HG02943 (cell line): Measurements from ENCODE around the gene KPNA3.
"Not testable (repeated sequence)": the region's sequence is repeated elsewhere in the genome, so short reads cannot be mapped to it uniquely, and the experiment has no call there.

ENCODE experiments used
- ATAC-seq: cut with Tn5 transposase; IDR thresholded peaks from one replicate; pipeline ENCODE4 v1.9.1; 2021; ENCODE audit warnings: mild to moderate bottlenecking, low read depth, moderate library complexity; ENCODE audit not compliant: unreplicated experiment

The KPNA3 gene, protein sequence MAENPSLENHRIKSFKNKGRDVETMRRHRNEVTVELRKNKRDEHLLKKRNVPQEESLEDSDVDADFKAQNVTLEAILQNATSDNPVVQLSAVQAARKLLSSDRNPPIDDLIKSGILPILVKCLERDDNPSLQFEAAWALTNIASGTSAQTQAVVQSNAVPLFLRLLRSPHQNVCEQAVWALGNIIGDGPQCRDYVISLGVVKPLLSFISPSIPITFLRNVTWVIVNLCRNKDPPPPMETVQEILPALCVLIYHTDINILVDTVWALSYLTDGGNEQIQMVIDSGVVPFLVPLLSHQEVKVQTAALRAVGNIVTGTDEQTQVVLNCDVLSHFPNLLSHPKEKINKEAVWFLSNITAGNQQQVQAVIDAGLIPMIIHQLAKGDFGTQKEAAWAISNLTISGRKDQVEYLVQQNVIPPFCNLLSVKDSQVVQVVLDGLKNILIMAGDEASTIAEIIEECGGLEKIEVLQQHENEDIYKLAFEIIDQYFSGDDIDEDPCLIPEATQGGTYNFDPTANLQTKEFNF

DNA sequence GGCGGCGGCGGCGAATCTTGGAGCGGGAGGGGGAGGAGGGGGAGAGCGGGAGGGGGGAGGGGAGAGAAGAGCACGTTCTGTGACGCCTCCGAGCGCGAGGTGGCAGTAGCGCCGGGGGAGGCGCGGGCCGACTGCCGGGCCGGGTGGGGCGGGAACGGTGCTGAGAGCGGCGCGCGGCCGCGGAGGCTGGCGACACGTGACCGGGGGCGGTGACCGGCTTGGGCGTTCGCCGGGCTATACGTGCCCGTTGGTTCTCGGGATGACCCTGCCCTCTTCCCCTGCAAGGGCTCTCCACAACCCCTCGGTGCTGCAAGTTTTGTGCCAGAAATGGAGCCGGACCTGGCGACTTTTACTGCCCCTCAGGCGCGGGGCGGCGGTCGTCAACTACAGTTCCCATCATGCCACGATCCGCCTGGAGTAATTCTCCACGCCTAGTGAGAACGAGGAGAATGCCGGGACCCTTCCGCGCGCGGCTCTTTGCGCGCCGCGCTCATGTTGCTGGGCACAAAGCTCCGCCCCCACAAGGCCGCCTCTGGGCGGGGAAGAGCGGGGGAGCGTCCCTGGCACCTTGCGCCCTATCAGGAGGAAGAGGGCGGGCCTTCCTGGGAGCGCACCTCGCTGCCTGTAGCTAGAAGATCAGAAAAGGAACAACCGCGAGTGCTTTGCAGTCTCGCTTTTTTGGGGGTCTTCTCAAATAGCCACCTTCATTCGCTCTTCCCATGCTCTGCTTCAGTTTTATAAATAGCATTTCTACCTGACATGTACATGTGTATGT lies at the start of gene KPNA3:
TSS of gene KPNA3 (minus strand) at position 133 of the 775 bp plus-strand sequence. CDS start 176 bp downstream, outside the sequence.
- ATAC-seq = peak; percentile 87

DNA sequence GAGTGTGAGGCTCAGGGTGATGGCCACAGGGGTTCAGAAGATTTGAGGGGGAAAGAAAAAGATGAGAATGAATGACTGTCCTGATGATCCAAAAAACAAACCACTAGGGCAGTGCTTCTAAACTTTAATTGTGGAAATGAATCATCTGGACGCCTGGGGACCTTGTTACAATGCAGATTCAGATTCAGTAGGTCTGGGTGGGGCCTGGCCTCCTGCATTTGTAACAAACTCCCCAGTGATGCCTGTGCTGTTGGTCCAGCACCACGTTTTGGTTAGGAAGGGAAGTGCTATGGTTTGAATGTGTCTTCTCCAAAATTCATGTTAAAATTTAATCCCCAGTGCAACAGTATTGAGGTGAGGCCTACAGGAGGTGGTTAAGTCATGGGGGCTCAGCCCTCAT lies 49.5 kb upstream of the KPNA3 start:
- no peak for ATAC-seq

DNA sequence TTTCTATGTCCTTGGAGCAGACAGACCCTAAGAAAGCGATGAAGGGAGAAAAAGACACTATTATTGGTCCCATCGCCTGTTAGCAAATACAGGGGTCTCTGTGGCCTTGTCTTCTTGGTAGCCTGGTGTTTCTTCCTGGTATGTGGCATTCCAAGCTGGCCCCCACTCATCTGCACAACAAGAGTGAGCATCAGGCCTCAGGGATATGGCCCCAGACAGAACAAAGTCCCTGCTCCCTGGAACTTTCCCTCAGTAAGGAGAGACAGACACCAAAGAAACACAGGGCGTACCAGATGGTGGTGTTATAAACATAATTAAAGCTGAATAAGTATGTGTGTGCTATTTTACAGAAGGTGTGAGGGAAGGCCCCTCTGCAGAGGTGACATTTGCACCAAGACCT lies 48.2 kb upstream of the KPNA3 start:
- ATAC-seq = no peak

DNA sequence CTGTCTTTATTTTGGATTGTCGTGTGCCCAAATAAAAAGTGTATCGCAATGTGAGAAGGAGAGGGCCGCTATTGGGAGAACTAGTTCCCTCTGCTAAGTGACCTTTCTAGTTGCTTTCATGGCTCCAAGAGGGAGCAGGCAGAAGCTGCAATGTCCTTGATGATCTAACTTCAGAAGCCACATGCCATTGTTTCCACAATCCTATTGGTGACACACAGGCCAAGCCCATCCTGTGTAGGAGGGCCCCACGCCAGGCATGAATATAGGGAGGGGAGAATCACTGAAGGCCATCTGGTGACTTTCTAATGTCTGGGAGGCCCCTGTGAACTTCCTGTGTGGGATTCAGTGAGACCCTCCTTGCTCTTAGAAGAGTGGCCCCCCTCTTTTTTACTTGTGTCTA lies 47.8 kb upstream of the KPNA3 start:
- ATAC-seq = no peak

DNA sequence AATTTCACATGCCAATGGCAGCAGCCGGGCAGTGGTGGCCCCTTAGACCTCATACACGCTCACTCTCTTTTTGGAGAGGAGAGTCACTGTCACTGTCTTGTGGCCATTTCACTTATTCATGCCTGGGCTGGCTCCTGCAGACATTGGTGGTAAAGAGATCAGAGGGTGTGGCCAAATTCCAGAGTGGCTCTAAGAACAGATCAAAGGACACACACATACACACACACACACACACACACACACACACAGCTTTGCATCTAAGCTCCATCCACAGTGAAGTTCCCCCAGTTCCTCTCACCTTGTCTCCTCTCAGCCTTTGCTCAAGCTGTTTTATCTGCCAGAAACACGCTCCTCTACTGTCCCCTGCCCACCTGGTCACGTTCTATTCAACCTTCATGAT lies 46.5 kb upstream of the KPNA3 start:
- ATAC-seq = no peak

DNA sequence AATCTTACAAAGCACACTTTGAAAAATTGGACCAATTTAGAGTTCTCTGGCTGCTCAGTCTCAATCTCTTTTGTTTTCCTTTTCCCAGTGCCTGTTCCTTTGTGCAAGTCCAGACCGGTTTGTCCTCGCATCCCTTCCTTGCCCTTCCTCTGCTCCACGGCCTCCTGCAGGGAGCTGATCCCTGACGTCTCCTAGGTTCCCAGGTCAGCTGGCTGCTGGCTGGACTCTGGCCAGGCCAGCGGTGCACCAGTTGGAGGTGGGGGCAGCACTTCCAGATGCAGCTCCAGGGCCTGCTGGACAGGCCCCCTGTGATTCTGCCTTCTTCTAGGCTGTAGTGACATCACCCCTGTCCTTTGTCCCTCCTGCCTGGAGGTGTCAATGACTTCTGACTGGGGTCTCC lies 44.0 kb upstream of the KPNA3 start:
- ATAC-seq = no peak

DNA sequence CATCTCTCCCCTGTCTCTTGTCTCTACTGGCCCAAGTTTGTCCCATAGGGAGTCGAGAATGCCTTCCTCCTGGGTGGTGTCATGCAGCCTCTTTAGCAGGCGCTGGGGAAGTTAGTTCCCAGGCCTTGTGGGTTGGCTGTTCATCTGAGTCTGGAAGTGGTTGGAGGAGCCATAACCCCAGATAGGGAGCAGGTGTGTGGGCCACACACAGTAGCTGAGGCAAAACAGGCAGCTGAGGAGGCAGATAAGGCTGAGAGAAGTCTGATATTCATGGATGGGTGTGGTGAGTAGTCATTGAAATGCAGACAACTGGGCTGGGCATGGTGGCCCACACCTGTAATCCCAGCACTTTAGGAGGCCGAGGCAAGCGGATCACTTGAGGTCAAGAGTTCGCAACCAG lies 40.9 kb upstream of the KPNA3 start:
- ATAC-seq = no peak

DNA sequence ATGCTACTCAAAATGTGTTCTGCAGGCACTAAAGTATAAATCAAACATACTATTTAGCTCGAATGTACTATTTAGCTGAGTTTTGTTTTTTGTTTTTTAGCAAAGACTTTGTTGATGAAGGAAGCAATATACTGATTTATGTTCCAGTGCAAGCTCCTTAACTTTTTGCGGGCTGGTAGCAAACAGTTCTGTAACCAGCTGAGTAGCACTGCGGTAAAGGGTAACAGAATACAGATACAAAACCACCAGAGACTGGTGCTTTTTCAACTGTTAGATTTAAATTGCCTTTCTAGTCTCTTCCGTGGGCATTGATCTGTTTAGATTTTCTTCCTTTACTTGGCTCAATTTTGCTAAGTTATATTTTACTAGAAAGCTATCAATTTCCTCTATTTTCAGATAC lies 39.0 kb upstream of the KPNA3 start:
- no peak for ATAC-seq

DNA sequence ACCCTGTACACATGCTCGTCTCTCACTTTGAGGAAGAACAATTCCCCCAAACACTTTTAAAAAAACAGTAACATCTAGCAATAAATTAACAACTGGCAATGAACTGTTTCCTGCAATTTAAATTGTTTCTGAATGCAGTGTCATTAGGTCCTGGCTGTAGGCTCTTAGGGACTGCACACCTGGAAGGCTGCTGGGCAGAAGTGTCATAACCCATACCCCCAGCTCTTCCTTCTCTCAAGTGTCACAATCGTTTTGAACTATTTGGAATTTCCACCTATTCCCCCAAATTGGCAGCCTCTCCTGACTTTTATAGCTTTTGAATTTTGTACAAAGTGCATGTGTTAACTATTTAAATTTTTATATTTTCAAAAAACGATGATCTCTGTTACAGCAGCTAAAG lies 38.2 kb upstream of the KPNA3 start:
- no peak for ATAC-seq

DNA sequence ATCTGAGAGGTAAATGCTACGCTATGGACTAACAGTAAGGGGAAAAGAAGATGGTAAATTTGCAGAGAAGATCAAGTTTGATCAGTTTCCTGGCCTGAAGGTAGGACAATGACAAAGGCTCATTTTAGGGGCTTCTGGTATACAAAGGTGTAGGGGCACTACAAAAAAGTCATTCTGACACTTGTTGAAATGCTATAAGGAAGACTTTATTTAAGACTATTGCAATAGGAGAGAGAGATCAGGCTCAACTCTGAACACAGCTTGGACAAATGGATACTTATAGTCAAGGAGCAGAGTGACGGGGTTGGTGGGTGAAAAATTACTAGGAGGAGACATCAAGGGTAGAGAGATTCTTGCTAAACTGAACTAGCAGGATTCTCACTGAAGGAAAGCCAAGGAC lies 37.2 kb upstream of the KPNA3 start:
- ATAC-seq = no peak

DNA sequence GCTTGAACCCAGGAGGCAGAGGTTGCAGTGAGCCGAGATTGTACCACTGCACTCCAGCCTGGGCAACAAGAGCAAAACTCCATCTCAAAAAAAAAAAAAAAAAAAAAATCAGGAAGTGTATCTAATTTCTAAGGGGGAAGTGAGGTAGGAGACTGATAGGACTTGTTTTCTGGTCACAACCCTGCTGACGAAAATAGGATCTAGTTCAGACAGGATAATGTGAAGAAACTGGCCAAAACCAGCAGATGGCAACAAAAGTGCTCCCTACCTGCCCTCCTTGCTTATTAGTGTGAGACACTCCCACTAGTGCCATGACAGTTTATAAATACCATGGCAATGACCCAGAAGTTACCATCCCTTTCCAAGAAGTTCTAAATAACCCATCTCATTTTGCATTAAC lies 36.0 kb upstream of the KPNA3 start:
- ATAC-seq = no peak

DNA sequence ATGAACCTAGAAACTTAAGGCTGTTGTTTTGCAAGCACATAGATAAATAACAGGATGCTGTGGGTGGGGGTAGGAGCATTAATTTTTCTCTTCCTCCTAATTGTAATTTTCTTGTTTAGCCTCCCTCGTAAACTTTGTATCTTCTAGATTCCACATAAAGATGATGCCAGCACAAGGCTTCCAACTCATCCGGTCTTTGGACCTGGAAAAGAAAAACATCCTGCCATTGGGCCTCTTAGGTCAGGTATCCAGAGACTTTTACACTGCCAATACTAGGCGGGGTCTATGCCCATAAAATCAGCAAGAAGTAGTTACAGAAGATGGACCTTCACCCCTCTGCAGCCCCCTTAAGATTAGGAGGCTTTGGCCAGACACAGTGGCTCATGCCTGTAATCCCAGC lies 35.4 kb upstream of the KPNA3 start:
- no peak for ATAC-seq

DNA sequence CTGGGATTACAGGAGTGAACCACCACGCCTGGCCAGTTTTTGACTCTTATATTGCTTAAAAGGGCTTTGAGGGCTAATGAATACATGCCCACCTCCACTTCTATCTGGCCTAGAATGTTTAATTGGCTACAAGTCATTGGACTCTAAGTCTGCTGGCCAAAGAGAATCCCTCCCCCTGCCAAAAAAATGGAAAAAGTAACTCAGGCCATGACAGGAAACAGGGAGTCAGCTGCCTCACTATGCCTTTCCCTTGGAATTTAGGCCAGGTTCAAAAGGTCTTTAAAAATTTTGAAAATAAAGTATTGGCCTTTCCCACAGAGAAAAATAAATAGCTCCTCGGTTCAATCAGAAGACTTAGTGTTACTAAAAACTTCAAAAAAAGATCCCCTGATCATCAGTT lies 34.9 kb upstream of the KPNA3 start:
- ATAC-seq = no peak

DNA sequence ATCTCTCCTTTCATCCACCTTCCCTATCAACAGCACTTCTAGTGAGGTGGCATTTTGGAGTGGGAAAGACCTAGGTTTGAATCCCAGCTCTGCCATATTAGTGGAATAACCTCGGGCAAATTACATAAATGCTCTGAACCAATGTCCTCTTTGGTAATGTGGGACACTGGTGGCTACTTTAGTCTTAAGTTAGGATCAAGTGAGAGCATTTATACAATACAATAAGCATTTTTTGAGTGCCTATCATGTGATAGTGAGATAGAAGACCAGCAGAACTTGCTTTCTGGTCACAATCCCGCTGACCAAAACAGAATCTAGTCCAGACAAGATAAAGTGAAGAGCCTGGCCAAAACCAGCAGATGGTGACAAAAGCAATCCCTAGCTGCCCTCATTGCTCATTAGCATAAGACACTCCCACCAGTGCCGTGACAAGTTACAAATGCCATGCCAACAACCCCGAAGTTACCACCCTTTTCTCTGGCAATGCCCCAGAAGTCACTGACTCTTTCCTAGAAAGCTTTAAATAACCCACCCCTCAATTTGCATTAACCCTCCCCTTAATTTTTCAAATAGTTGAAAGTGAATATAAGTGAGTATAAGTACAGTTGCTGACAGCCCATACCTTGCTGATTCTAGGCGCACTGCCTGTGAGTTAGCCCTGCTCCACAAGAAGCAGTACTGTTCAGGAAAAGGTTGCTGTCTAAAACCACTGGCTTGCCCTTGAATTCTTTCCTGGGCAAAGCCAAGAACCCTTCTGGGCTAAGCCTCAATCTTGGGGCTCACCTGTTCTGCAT lies 28.9 kb upstream of the KPNA3 start:
- ATAC-seq = no peak

DNA sequence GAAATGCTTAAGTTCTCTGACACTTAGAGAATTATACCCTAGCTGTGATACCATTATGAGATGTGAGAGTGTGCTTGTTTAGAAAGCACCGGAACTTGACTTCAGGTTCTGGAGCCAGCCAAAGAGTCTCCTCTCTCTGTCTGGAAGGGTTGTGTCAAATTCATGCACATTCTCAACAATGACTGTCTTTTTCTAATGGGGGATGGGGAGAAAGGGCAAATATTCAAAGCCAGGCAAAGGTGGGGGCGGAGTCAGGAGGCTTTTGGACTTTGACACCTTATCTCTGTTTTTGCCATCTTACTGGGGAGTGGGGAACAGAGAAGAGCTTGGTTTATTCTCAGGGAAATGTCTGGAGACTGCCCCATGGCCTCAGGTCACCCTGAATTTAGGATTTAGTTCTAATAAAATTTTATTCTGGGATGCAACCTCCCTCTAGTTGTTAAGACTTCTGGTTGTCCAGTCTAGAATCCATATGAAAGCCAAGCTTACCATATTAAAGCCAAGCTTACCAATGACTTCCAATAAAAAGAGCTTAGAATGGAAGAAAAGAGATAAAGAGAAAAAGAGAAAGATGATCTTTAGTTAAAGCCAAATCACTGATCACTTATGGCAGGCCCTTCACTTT lies 28.2 kb upstream of the KPNA3 start:
- no peak for ATAC-seq

DNA sequence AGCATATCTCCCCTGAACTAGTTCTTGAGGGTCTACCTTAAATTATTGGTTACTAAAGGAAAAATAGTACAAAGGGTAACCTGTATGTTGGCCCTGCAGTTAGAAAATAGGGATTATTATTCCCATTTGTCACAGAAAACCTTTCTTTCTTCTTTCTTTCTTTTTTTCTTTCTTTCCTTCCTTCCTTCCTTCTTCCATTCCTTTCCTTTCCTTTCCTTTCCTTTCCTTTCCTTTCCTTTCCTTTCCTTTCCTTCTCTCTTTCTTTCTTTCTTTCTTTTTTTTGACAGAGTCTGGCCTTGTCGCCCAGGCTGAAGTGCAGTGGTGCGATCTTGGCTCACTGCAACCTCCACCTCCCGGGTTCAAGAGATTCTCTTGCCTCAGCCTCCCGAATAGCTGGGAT lies 23.6 kb upstream of the KPNA3 start:
- ATAC-seq = not testable (repeated sequence)

DNA sequence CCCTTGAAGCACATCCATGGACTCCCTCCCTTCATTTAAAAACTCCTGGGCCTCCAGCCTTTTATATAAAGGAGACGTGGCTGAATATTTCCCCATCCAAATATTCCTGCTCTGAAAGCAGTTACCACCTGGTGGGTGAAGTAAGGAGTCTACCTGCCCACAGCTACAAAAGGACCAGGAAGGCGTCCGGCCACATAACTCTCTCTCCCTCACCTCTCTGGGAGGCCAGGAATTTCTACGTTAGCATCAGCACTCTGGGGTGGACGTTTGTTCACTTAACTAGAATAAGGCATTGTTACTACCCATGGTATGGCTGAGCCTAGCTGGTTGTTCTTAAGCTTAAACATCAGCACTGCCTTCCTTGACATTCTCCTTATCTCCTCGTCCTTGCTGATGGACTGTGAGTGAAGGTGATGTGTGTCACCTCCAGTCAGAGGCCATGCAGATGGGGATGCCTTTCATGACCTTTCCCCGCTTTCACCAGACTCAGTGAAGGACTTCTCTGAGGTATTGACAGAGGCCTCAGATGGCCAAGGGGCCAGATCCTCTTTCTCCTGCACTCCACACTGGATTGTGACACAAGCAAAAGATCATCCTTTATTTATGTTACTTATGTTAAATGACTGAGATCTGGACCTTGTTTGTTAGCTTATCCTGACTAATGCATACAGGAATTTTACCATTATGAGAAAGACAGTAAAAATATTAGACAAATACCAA lies 22.2 kb upstream of the KPNA3 start:
- ATAC-seq = no peak

DNA sequence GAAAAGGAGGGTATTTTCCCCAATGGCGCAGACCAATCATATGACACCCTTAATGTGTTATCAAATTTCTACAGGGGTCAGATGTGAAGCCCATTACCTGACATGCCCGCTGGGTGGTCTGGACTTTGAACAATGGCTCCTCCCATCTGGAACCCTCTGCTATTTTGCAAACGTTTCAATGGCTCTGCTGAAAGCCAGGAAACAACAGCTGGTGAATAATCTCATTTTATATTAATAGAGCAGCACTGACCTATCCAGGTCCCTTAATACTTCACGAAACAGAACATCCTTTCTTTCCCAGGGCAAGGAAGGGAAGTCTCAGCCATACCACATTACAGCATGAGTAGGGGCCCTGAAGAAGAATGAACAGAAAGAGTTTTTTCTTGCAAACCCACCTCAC lies 20.3 kb upstream of the KPNA3 start:
- no peak for ATAC-seq

DNA sequence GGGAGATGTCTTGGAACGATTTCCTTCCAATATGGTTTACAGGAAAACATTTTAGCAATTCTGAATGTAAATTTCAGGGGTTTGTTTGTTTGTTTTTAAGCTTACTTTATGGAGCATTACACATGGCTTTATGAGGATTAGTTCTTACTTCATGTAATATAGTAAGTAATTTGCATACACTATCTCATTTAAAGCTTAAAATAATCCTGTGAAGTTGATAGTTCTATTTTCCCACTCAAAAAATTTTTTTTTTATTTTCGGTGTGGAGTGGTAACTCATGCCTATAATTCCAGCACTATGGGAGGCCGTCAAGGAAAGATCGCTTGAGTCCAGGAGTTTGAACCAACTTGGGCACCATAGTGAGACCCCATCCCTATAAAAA lies 19.0 kb upstream of the KPNA3 start:
- ATAC-seq = no peak
